Measurements from ENCODE around the gene CFAP92. TPM values are rescaled to one million over a fixed set of nuclear protein-coding genes. Genes with fewer than 3 reads are reported as not detected.

CFAP92 gene
- total RNA-seq = 0.30 TPM

GRCh38 chr3:128993461-128994172, at the start of gene CFAP92:
Gene CFAP92, minus strand, starts transcription at chr3:128994076. Its CDS starts 772 bp downstream, at chr3:128993304.
- peak; percentile 27 for DNase-seq

- no peak for DNase-seq
These were observed 46.9 kb upstream of the CFAP92 start for GRCh38 chr3:129040579-129041300.

DNA sequence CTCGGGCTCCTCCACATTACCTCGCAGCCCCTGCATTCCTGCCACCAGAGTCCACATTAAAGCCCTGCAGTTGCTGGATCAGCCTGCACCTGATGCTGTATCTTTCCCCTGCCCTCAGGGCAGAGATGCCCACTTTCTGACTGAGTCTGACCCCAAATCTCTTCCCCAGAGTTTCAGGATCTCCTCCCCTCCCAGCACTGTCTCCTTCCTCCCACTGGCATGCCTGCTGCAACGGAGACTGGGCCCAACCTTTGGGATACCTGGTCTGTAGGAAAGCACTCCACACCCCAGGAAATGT, 46.1 kb upstream of the CFAP92 start:
- no peak for DNase-seq

- no peak for DNase-seq
These were observed 45.6 kb upstream of the CFAP92 start for GRCh38 chr3:129039271-129040038.

- DNase-seq = no peak
These were observed 44.4 kb upstream of the CFAP92 start for GRCh38 chr3:129038121-129038855.

DNA sequence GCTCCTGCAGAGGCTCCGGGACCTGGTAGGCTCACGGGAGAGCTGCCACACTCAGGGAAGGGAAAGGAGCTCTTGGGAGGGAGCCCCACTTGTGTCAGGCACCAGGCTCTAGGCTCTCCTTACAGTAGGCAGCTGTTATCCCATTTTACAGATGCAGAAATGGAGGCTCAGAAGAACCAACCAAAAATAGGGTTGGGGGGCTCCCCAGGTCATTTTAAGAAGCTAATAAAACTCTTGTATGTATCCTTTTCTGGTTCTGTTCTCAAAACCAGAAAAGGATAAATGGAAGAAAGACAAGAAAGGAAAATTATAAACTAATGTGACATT, 43.2 kb upstream of the CFAP92 start:
- DNase-seq = no peak

DNA sequence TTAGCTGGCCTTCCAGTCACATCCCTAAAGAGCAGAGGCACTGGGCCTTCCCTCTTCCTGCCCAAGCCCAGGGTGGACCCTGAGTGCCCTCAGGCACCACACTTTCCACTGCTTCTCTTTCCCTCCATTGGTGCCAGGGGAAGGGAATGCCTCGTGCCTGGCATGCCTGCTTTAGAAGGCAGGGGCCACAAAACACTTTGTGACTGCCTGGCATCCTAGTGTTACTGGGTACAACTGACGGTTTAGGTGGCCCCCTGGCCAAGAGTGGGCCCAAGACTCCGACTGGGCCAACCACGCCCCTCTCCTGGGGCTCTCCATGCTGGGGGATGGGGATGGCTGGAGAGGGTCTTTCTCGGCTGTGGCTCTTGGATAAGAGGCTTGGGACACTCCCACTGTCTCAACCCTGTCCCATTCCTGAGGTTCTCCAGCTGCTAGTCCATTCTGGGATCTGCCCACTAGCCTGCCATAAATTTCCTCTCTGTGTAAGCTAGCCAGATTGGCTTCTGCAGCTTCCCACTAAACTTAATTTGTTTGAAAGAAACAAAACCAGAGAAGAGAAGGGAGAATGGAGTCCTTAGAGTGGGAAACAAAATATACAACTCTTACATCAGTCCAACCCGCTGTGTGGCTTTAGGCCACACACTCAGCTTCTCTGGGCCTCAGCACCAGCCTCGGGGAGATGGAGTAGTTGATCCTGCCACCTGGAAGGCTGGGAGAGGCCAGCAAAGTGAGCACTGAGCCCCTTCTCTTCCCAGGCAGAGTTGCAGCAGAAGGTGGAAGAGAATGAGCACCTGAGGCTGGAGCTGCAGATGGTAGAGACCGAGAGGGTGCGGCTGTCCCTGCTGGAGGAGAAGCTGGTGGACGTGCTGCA, 42.6 kb upstream of the CFAP92 start:
- no peak for DNase-seq

- no peak for DNase-seq
These were observed 41.7 kb upstream of the CFAP92 start for GRCh38 chr3:129035360-129036221.

DNA sequence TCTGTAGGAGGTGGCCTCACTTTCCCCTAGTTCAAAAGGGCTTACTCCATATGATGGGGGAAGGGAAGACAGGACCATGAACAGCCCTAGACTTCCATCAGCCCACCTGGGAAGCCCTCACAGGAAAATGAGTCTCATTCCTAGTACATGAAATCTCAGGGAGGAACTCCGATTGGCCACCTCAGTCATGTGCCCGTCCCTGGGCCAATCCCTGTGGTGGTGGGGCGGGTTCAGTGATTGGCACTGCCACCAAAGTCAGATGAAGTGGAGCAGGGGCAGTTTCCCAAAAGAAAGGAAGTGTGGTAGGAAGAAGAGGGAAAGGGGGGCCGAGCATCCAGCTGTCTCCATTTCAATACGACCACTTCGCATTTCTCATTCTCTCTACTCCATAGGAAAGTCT, 40.8 kb upstream of the CFAP92 start:
- DNase-seq = no peak

DNA sequence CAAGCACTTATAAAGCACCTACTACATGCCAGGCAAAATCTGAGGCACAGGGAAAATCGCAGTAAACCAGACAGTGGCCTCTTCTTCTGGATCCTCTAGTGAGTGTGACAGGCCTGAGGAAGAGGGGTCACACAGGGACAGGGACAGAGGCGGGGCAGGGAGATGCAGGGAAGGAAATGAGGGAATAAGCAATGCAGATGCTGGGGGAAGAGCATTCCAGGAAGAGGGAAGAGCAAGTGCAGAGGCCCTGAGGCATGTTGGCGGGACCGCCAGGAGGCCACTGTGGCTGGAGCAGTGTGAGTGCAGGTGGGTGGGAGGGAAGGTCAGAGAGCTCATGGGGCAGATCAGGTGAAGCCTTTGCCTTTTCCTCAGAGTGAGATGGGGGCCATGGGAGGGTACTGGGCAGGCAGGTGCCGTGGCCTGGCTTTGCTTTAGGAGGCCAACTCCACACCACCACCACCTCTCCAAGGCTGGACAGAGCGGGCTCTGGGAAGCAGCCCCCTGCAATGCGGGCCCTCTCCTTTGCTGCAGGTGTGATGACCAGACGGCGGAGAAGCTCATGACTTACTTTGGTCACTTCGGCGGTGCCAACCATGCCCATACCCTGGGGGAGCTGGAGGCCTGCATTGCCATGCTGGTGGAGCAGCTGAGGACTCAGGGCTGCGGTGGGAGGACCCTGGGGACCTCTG, 39.9 kb upstream of the CFAP92 start:
- no peak for DNase-seq

DNA sequence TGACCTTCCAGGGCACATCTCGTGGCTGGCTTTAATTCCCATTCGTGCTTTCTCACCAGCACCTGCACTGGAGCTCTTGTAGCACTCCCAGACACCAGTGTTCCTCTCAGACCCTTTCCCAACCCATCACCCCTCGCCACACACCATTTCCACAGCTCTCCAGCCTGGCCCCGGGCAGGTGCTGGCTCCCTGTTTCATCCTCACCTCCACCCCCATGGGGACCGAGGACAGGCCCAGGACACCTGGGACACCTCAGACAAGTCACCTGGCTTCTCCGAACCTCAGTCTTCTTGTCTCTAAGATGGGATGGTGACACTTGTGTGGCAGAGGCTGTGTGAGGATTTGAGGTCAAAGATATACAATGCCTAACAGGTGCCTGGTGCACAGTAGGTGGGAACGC, 39.3 kb upstream of the CFAP92 start:
- no peak for DNase-seq

DNA sequence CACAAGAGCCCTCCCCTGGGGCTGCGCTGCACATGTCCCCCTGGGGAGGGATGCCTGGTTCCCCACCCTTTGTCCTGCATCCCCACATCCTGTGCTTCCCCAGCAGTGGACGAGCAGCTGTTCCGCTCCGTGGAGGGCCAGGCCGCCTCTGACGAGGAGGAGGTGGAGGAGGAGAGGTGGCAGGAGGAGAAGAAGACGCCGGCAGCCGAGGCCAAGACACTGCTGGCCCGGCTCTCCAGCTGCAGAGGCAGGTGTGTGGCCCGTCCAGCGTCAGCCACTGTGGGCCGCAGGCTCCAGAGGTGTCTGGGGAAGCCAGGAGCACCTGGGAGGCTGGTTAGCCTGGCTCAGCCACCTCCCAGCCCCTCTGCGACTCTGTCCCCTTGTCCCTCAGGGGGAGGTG, 38.8 kb upstream of the CFAP92 start:
- no peak for DNase-seq

DNA sequence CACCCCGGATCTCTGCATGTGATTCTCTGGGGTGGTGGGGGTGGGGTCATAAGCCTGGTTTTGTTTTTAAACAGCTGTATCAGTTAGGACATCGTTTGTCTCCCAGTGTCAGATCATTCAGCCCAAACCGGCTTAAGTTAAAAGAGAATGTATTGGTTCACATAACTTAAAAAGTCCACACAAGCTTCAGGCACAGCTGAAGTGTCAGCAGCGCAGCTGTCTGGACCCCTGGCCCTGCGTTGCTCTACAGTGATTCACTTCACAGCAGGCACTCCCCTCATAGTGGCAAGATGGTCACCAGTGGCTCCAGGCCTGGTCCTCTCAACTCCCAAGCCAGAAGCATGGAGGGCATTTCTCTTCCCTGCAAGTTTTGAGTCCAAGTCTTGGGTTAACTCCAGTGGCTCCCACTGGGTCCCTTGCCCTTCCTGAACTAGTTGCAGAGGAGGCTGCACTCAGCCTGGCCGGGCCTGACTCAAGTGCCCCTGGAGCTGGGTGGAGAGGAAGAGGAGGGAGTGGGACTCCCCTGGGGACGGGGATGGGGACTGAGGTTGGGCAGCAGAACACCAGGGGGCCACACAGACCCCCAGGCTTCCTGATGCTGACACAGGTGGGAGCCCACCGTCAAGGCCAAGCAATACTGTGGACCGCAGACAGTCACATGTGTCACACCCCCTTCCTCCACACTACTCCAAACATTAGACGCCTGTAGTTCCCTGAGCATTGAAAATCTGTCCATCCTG, 37.8 kb upstream of the CFAP92 start:
- no peak for DNase-seq

DNA sequence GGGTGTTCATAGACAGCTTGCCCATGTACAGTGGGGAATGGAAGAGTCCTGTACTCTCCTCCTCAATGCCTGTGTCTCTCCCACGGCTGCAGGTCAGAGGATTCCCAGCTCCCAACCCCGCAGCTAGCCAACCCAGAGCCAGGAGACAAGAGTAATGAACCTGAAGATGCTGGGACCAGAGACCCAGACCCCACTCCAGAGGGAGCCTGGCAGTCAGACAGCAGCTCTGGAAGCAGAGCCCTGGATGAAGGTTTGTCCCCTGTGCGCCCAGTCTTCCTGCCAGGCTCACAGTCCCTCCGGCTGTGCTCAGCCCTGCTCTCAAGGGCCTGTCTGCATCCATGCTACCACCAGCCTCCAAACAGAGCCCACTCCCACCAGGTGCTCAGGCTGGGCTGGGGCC, 36.7 kb upstream of the CFAP92 start:
- DNase-seq = no peak

DNA sequence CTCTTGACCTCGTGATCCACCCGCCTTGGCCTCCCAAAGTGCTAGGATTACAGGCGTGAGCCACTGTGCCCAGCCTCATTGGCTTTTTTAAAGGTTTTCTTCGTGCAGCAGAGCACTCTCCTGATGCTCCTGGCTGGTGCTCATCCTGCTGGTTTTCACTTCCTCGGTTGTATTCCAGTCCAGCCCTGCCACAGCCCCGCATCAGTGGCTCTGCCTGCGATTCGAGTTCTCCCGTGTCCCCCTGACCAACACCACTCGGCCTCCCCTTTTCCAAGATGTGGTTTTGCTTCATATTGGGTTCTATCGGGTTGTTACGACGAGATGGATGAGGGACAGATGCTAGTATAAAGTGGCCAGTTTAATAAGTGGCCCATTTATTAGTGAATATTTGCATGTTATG, 35.0 kb upstream of the CFAP92 start:
- no peak for DNase-seq

DNA sequence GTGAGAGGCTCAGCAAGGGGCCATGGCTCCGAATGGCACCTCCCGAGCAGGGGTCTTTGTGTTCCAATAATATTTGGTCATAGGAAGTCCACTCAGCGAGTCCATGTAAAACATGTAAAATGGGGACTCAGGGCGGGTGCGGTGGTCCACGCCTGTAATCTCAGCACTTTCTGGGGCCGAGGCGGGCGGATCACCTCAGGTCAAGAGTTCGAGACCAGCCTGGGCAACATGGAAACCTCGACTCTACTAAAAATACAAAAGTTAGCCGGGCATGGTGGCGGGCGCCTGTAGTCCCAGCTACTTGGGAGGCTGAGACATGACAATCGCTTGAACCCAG, 33.6 kb upstream of the CFAP92 start:
- DNase-seq = no peak

DNA sequence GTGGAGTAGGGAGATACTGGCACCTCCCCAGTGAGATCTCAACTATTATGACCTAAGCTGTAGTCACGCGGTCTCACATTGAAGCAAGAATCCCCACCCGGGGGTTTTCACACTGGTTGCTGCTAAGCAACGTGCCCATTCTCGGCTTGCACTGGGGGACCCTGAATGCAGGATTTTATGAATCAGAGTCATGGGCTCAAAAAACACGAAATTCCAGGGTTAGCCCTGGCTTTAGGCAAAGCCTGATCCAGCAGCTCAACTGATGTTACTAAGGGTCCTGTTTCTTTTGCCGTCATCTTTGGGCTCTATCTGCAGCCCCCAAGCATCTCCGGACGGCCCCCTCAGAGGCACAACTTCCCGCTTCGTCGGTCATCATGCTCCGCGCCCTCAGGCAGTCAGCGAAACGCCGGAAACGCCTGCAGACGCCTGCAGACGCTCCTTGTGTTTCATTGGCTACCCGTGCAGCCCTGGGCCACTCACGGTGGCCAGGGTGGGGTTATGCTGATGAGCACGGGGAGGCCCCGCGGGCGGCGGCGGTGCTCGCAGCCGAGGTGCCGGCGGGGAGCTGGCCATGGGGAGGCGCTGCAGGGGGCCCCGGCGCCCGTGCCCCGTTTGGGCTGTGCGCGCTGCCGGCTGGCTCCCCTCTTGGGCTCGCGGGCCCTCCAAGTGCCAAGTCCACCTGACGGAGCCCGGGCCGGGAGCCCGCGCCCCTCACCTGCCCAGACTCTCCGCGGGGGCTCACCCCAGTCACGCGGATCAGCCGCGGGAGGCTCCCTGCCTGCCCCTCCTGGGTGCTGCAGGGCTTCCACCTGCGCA, 33.1 kb upstream of the CFAP92 start:
- peak; percentile 55 for DNase-seq

DNA sequence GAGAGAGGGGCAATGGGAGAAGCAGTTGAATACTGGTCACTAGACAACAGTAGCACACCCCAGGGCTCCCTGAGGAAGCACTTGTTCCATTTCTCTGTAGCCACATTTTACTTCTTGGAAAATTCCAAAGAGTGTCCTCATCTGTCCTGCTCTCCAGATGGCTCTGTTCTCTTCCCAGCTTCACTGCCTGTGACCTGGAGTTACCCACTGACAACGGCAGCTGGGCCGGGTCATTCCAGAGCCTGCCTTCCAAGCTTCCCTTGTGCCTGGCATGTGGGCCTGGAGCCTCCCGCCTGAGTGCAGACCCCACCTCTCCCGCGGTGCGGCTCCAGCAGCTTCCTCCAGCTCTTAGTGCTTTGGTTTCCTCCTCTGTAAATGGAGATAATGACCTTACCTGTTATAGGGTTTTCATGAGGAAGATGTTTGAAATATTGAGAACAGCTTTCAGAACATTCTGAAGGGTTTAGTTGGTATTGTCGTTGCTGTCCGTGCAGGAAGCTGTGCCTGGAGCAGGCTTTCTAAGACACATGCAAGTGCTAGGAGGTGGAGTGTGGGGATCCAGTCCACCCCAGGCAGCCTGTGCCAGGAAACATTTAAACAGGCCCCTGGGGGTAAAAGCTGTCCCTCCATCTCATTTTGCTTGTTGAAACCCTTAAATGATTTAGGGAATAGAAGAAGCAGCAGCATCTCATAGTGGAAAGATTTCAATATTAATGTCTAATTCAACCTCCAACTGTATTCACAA, 32.0 kb upstream of the CFAP92 start:
- peak; percentile 60 for DNase-seq

All from skin of body (tissue), 2 donors.